DOHH2 (cell line): ENCODE results near the gene TMA7.

Experiments used
- H3F3A ChIP-seq: fragments of 200-600 bp; sonication (generic), shearing (Covaris generic); 2 replicates; pipeline ENCODE4 v1.6.0; 2016; ENCODE audit warnings: antibody characterized with exemption, mild to moderate bottlenecking; ENCODE audit not compliant: control insufficient read depth, insufficient read depth
- H3K27ac ChIP-seq: fragments of 200-600 bp; sonication (generic); 2 replicates; pipeline ENCODE4 v1.5.1; 2014; ENCODE audit warnings: low read depth, mild to moderate bottlenecking, low read length, moderate library complexity
- H3K27me3 ChIP-seq: fragments of 200-600 bp; sonication (generic); 2 replicates; pipeline ENCODE4 v1.6.1; 2014; ENCODE audit warnings: mild to moderate bottlenecking, low read length, mixed read lengths; ENCODE audit not compliant: control insufficient read depth
- H3K36me3 ChIP-seq: fragments of 200-600 bp; sonication (generic); 2 replicates; pipeline ENCODE4 v1.6.1; 2014; ENCODE audit warnings: mild to moderate bottlenecking, low read length, moderate library complexity, mixed read lengths; ENCODE audit not compliant: control insufficient read depth
- H3K4me1 ChIP-seq: fragments of 200-600 bp; sonication (generic); 2 replicates; pipeline ENCODE4 v1.6.1; 2014; ENCODE audit warnings: mild to moderate bottlenecking, low read length, mixed read lengths; ENCODE audit not compliant: control insufficient read depth
- H3K4me2 ChIP-seq: fragments of 200-600 bp; sonication (generic); 2 replicates; pipeline ENCODE4 v1.6.0; 2014; ENCODE audit warnings: mild to moderate bottlenecking, low read length, moderate library complexity
- H3K4me3 ChIP-seq: fragments of 200-600 bp; sonication (generic); 2 replicates; pipeline ENCODE4 v1.5.1; 2014; ENCODE audit warnings: mild to moderate bottlenecking, low read length, mixed read lengths
- H3K79me2 ChIP-seq: fragments of 200-600 bp; sonication (generic); 2 replicates; pipeline ENCODE4 v1.6.1; 2014; ENCODE audit warnings: mild to moderate bottlenecking, low read length, mixed read lengths; ENCODE audit not compliant: control insufficient read depth
- H3K9me2 ChIP-seq: fragments of 200-600 bp; sonication (generic); replicated peaks from 2 replicates; pipeline ENCODE4 v1.6.1; 2014; ENCODE audit warnings: mild to moderate bottlenecking, low read length, mixed read lengths; ENCODE audit not compliant: control insufficient read depth
- H3K9me3 ChIP-seq: fragments of 200-600 bp; sonication (generic); 2 replicates; pipeline ENCODE4 v1.6.1; 2014; ENCODE audit warnings: antibody characterized with exemption, low read length, mixed read lengths; ENCODE audit not compliant: control insufficient read depth, insufficient read depth
- H4K20me1 ChIP-seq: fragments of 200-600 bp; sonication (generic); 2 replicates; pipeline ENCODE4 v1.6.0; 2014; ENCODE audit warnings: low read depth, mild to moderate bottlenecking, antibody characterized with exemption, low read length, moderate library complexity; ENCODE audit not compliant: control insufficient read depth, insufficient read depth
- CTCF ChIP-seq: fragments of 200-600 bp; sonication (generic); IDR thresholded peaks from one replicate; pipeline ENCODE4 v1.5.1; 2014; ENCODE audit warnings: antibody characterized with exemption, mild to moderate bottlenecking, low read depth, low read length; ENCODE audit not compliant: poor library complexity, severe bottlenecking
- EZH2phosphoT487 ChIP-seq: fragments of 200-600 bp; sonication (generic); IDR thresholded peaks from 2 replicates; pipeline ENCODE4 v1.6.1; 2017; ENCODE audit warnings: borderline replicate concordance, mild to moderate bottlenecking, antibody characterized with exemption, low read length, moderate library complexity, mixed read lengths

TMA7 gene

DNA sequence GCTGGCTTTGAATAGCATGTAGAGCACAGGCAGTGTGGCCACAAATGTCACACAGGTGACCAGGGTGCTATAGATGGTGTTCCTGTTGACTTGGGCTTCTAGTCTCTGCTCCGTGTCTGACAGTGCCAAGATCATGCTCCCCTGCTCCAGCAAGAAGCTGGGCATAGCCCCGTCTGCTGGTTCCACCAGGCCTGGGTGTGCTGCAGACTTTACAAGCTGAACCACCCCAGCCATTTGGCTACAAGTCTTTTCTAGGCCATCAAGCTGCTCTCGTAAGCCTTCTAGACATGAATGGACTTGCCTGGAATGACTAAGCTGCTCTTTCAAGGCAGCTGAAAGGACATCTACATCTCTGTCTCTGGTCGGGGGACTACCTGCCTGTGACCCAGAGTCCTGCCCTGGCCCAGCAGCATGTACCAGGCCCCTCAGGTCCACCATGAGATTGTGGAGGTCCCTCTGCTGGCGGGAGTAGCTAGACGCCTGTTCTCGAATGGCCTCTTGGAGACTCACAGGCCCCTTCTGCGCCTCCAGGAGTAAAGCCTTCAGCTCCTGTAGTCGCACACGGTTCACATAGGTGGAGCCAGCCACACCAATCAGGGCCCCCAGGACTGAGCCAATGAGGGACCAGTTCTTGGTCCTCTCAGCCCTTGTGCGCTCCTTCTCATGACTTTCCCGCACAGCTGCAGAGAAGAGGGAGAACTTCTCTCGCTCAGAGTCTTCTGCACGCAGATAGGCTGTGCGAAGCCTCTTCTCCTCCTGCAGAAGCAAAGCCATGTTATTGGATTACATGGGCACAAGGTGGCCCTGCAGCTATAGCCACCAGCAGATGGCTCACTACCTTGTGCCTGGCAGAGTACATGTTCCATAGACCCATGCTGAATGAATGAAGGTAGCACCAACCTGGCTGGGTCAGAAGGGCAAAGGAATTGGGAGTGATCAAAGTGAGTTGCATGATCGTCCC lies 7.4 kb upstream of the TMA7 start:
- Histone ChIP-seq H3K4me3 (no peak overlapping the region), H3K27ac (no peak overlapping the region), H3K4me2 (no peak overlapping the region)

GRCh38 chr3:48433472-48434118 lies 6.5 kb upstream of the TMA7 start:
- H3F3A ChIP-seq, result peaks cover 1% of the 10 kb centered on the region; the same call in 1 of the 2 replicates
- no peak overlapping the region for H3K4me2 ChIP-seq
- H3K27ac ChIP-seq, result no peak overlapping the region
- H3K9me3 ChIP-seq, result no peaks in the 10 kb centered on the region
- no peak for TF ChIP-seq EZH2phosphoT487
- no peak overlapping the region for H3K4me3 ChIP-seq
- H3K9me2 ChIP-seq, result no peaks in the 10 kb centered on the region
- peaks cover 37% of the 10 kb centered on the region for H3K4me1 ChIP-seq
- H4K20me1 ChIP-seq, result no peaks in the 10 kb centered on the region
- H3K27me3 ChIP-seq, result peaks cover 4% of the 10 kb centered on the region
- H3K79me2 ChIP-seq, result peaks cover 20% of the 10 kb centered on the region
- peaks cover 37% of the 10 kb centered on the region for H3K36me3 ChIP-seq

More for the DNA sequence above, 7.4 kb upstream of the TMA7 start:
- Histone ChIP-seq H3F3A (no peaks in the 10 kb centered on the region), H3K4me1 (peaks cover 29% of the 10 kb centered on the region), H4K20me1 (no peaks in the 10 kb centered on the region), H3K9me3 (no peaks in the 10 kb centered on the region), H3K79me2 (peaks cover 16% of the 10 kb centered on the region), H3K27me3 (peaks cover 12% of the 10 kb centered on the region), H3K36me3 (peaks cover 37% of the 10 kb centered on the region), H3K9me2 (no peaks in the 10 kb centered on the region)
- TF ChIP-seq CTCF, result peak; percentile 45
- no peak for TF ChIP-seq EZH2phosphoT487

DNA sequence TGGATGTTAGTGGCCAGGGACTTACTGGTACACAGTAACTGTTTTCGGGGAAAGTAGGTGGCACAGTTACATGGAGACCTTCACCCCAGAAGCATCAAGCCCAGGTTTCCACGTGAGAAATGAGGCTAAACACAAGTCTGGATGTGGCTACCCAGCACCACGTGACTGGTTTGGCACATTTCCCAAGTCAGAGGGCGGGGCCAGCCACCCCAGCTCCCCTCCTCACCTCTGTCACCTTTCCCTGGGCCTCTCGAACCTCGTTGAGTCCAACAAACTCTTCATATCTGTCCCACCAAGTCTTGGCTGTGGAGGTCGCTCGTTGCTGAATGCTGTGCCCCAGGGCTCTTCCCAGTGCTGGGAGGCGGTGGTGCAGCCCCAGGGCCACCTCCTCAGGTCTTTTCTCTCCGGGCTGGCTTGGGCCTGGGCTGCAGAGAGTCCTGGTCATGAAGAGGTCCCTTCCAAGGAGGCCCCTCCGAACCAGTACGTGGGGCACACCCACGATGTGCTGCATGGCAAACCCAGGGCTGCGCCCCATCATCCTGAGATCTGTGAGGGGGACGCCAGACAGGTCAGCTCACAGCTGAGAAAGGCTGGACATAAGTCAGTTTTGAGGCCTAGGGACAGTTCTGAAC lies 5.3 kb upstream of the TMA7 start:
- H3K9me2 ChIP-seq, result no peaks in the 10 kb centered on the region
- no peak overlapping the region for H3K27ac ChIP-seq
- H3K9me3 ChIP-seq, result no peaks in the 10 kb centered on the region
- peaks cover 31% of the 10 kb centered on the region for H3K79me2 ChIP-seq
- H4K20me1 ChIP-seq, result no peaks in the 10 kb centered on the region
- peaks cover 3% of the 10 kb centered on the region; the same call in 1 of the 2 replicates for H3F3A ChIP-seq
- H3K36me3 ChIP-seq, result peaks cover 40% of the 10 kb centered on the region
- no peak overlapping the region for H3K4me2 ChIP-seq
- TF ChIP-seq CTCF (no peak), EZH2phosphoT487 (no peak)
- no peaks in the 10 kb centered on the region for H3K27me3 ChIP-seq
- H3K4me3 ChIP-seq, result no peak overlapping the region
- H3K4me1 ChIP-seq, result peaks cover 44% of the 10 kb centered on the region

- H3K27me3 ChIP-seq, result no peaks in the 10 kb centered on the region
- H3K36me3 ChIP-seq, result peaks cover 43% of the 10 kb centered on the region
- no peak for TF ChIP-seq CTCF
- TF ChIP-seq EZH2phosphoT487, result no peak
- peaks cover 3% of the 10 kb centered on the region; the same call in 1 of the 2 replicates for H3F3A ChIP-seq
- H3K79me2 ChIP-seq, result peaks cover 36% of the 10 kb centered on the region
- H3K4me2 ChIP-seq, result no peak overlapping the region
- H3K9me3 ChIP-seq, result no peaks in the 10 kb centered on the region
- H3K4me3 ChIP-seq, result no peak overlapping the region
- no peaks in the 10 kb centered on the region for H3K9me2 ChIP-seq
- no peaks in the 10 kb centered on the region for H4K20me1 ChIP-seq
- H3K27ac ChIP-seq, result no peak overlapping the region
- peaks cover 39% of the 10 kb centered on the region for H3K4me1 ChIP-seq
These were observed 4.8 kb upstream of the TMA7 start for GRCh38 chr3:48435223-48435595.
